ENCODE results near the gene KEL. TPM values are rescaled to one million over a fixed set of nuclear protein-coding genes. Genes with fewer than 3 reads are reported as not detected.

Gene KEL
- total and polyA plus RNA-seq, 8 donors: 0.23 to 3.1 (median 0.31) TPM; not detected in 3

DNA sequence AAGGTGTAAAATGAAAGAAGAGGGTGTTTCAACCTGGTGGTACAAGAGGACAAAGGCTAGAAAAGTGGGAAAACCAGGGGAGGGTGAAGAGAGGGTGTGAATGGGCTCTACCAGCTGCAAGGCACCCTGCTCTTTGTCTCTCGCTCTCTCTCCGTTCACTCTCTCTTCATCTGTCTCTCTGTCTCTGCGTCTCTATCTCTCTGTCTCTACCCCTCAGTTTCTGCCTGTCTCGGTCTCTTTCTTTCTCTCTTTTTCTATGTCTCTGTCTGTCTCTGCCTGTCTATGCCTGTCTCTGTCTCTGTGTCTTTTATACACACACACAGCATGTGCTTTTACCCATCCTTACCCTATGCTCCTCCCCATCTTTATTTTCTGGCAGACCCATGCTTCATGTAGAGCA lies 23.6 kb downstream of the KEL start:
- Histone ChIP-seq H3K4me1 (no peaks in the 10 kb centered on the region), H3K27ac (no peak overlapping the region), H3K4me3 (no peak overlapping the region), H3K27me3 (no peaks in the 10 kb centered on the region), H3K36me3 (no peaks in the 10 kb centered on the region), H3K9me3 (no peaks in the 10 kb centered on the region)
- TF ChIP-seq, protein P1, sequence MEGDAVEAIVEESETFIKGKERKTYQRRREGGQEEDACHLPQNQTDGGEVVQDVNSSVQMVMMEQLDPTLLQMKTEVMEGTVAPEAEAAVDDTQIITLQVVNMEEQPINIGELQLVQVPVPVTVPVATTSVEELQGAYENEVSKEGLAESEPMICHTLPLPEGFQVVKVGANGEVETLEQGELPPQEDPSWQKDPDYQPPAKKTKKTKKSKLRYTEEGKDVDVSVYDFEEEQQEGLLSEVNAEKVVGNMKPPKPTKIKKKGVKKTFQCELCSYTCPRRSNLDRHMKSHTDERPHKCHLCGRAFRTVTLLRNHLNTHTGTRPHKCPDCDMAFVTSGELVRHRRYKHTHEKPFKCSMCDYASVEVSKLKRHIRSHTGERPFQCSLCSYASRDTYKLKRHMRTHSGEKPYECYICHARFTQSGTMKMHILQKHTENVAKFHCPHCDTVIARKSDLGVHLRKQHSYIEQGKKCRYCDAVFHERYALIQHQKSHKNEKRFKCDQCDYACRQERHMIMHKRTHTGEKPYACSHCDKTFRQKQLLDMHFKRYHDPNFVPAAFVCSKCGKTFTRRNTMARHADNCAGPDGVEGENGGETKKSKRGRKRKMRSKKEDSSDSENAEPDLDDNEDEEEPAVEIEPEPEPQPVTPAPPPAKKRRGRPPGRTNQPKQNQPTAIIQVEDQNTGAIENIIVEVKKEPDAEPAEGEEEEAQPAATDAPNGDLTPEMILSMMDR (IDR thresholded peaks at IDR 0.05): no peak
- no peak for FAIRE-seq
- WGBS, 2 donors: 84% methylated on average over 4 of the region's 4 CpGs
- ATAC-seq: no peak
- intact Hi-C loops (cut with DNase I): no loop called here
- no peak for DNase-seq

- FAIRE-seq (no peak), ATAC-seq (no peak), DNase-seq (no peak)
- H3K27ac ChIP-seq: no peak overlapping the region
- no peaks in the 10 kb centered on the region for H3K9me3 ChIP-seq
- no peaks in the 10 kb centered on the region for H3K4me1 ChIP-seq
- no peaks in the 10 kb centered on the region for H3K36me3 ChIP-seq
- no peak overlapping the region for H3K4me3 ChIP-seq
- intact Hi-C loops (cut with DNase I): no loop called here
- TF ChIP-seq, protein P1 (IDR thresholded peaks at IDR 0.05): no peak
- WGBS, 2 donors: 78 to 85% methylated on average over 12 of the region's 12 CpGs
- H3K27me3 ChIP-seq: no peaks in the 10 kb centered on the region
Measured at GRCh38 chr7:142935941-142936565, 26.1 kb downstream of the KEL start.

- FAIRE-seq (no peak), DNase-seq (no peak), ATAC-seq (no peak)
- intact Hi-C loops (cut with DNase I): no loop called here
- Histone ChIP-seq H3K36me3 (no peaks in the 10 kb centered on the region), H3K27ac (no peak overlapping the region), H3K4me1 (no peaks in the 10 kb centered on the region), H3K4me3 (no peak overlapping the region), H3K27me3 (no peaks in the 10 kb centered on the region), H3K9me3 (no peaks in the 10 kb centered on the region)
- TF ChIP-seq, protein P1 (IDR thresholded peaks at IDR 0.05): no peak
- 67 to 80% methylated on average over 12 of the region's 12 CpGs for WGBS, 2 donors
Measured at GRCh38 chr7:142934056-142934455, 28.1 kb downstream of the KEL start.

DNA sequence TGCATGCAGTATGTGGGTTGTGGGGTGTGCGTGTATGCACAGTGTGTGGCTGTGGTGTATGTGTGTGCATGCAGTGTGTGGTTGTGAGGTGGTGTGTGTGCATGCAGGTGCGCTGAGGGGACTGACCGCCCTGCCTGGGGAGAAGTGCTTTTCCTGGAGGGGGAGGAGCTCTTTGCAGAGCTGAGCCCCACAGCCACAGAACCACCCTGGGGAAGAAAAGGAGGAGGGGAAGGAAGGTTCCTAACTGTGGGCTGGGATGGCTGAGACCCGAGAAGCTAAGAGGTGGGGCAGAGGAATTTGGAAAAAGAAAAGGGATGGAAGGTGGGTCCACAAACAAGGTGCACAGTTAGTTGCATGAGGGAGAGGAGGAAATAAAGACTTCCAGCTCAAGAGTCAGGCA lies 28.5 kb downstream of the KEL start, which contains the start of gene TRPV5:
Gene TRPV5, minus strand, starts transcription at position 123 of the 400 bp plus-strand sequence. CDS start 287 bp downstream, outside the sequence.
- H3K4me3 ChIP-seq: no peak within 1 kb of the TSS
- FAIRE-seq (no peak), ATAC-seq (no peak), DNase-seq (no peak)
- 79 to 81% methylated on average over 4 of the region's 4 CpGs for WGBS, 2 donors
- intact Hi-C loops (cut with DNase I): no loop called here
- TF ChIP-seq, protein P1 (IDR thresholded peaks at IDR 0.05): no peak
- no peaks in the 10 kb centered on the region for H3K9me3 ChIP-seq
- no peaks in the 10 kb centered on the region for H3K36me3 ChIP-seq
- no peaks in the 10 kb centered on the region for H3K27me3 ChIP-seq
- H3K4me1 ChIP-seq: no peaks in the 10 kb centered on the region
- H3K27ac ChIP-seq: no peak within 1 kb of the TSS

- H3K36me3 ChIP-seq: no peaks in the 10 kb centered on the region
- WGBS, 2 donors: 88% methylated on average over 7 of the region's 7 CpGs
- TF ChIP-seq, protein P1 (IDR thresholded peaks at IDR 0.05): no peak
- FAIRE-seq (no peak), DNase-seq (no peak), ATAC-seq (no peak)
- H3K27me3 ChIP-seq: no peaks in the 10 kb centered on the region
- H3K9me3 ChIP-seq: no peaks in the 10 kb centered on the region
- H3K4me3 ChIP-seq: no peak overlapping the region
- no peak overlapping the region for H3K27ac ChIP-seq
- H3K4me1 ChIP-seq: no peaks in the 10 kb centered on the region
- intact Hi-C loops (cut with DNase I): no loop called here
Measured at GRCh38 chr7:142933092-142933475, 29.1 kb downstream of the KEL start.

Data from pancreas (tissue), 10 donors.